ENCODE data around the gene SLC4A8. TPM values are rescaled to one million over a fixed set of nuclear protein-coding genes. Genes with fewer than 3 reads are reported as not detected.
A peak's percentile ranks its signal among the peaks of the same experiment; 100 is the strongest.

Gene SLC4A8
- total and polyA plus RNA-seq, 4 donors = 1.1 to 12.2 (median 3.0) TPM

- Histone ChIP-seq H3K9ac (ENCODE audit: insufficient read depth in 1 of 2, low read length in 2 of 2) (no peak overlapping the region), H3K9me3 (ENCODE audit: control insufficient read depth in 4 of 4, insufficient read depth in 3 of 4, low read length in 3 of 4) (no peaks in the 10 kb centered on the region), H3K4me1 (ENCODE audit: control insufficient read depth in 5 of 5, insufficient read depth in 5 of 5, low read length in 5 of 5) (peaks cover 0 to 27% (median 8%) of the 10 kb centered on the region in 5 donors), H3K36me3 (ENCODE audit: control insufficient read depth in 4 of 4, insufficient read depth in 4 of 4, low read length in 4 of 4) (no peaks in the 10 kb centered on the region), H3K4me3 (no peak overlapping the region), H3K27ac (ENCODE audit: low read depth in 1 of 2, low read length in 1 of 2) (no peak overlapping the region), H3K27me3 (ENCODE audit: control insufficient read depth in 3 of 3, insufficient read depth in 3 of 3, low read length in 2 of 3) (peaks cover 0 to 14% (median 13%) of the 10 kb centered on the region in 3 donors)
- no peak for TF ChIP-seq CTCF (IDR thresholded peaks at IDR 0.05; ENCODE audit: control extremely low read depth, extremely low read depth)
- DNase-seq = peak in 1 of 3 donors; percentile 27
- no peak for ATAC-seq (ENCODE audit: insufficient read depth, low FRiP score)
- whole genome bisulfite sequencing, 2 donors = 48 to 52% methylated on average over 22 of the region's 22 CpGs
Observed at GRCh38 chr12:51392556-51393237, 31.9 kb upstream of the SLC4A8 start.

GRCh38 chr12:51393676-51394545, 30.7 kb upstream of the SLC4A8 start:
- peaks cover 0 to 20% (median 7%) of the 10 kb centered on the region in 5 donors for H3K4me1 ChIP-seq (ENCODE audit: control insufficient read depth in 5 of 5, insufficient read depth in 5 of 5, low read length in 5 of 5)
- no peak for ATAC-seq (ENCODE audit: insufficient read depth, low FRiP score)
- H3K9me3 ChIP-seq (ENCODE audit: control insufficient read depth in 4 of 4, insufficient read depth in 3 of 4, low read length in 3 of 4) = no peaks in the 10 kb centered on the region
- no peak for DNase-seq
- peaks cover 0 to 14% (median 13%) of the 10 kb centered on the region in 3 donors for H3K27me3 ChIP-seq (ENCODE audit: control insufficient read depth in 3 of 3, insufficient read depth in 3 of 3, low read length in 2 of 3)
- no peaks in the 10 kb centered on the region for H3K36me3 ChIP-seq (ENCODE audit: control insufficient read depth in 4 of 4, insufficient read depth in 4 of 4, low read length in 4 of 4)
- H3K9ac ChIP-seq (ENCODE audit: insufficient read depth in 1 of 2, low read length in 2 of 2) = no peak overlapping the region
- no peak overlapping the region for H3K4me3 ChIP-seq
- H3K27ac ChIP-seq (ENCODE audit: low read depth in 1 of 2, low read length in 1 of 2) = peak overlapping the region in 1 of 2 donors; percentile 70
- WGBS, 2 donors = 67 to 71% methylated on average over 14 of the region's 14 CpGs
- no peak for TF ChIP-seq CTCF (IDR thresholded peaks at IDR 0.05; ENCODE audit: control extremely low read depth, extremely low read depth)

- TF ChIP-seq CTCF (IDR thresholded peaks at IDR 0.05; ENCODE audit: control extremely low read depth, extremely low read depth) = no peak
- Histone ChIP-seq H3K4me1 (ENCODE audit: control insufficient read depth in 5 of 5, insufficient read depth in 5 of 5, low read length in 5 of 5) (peaks cover 0 to 20% (median 3%) of the 10 kb centered on the region in 5 donors), H3K27me3 (ENCODE audit: control insufficient read depth in 3 of 3, insufficient read depth in 3 of 3, low read length in 2 of 3) (peaks cover 0 to 14% (median 13%) of the 10 kb centered on the region in 3 donors), H3K9ac (ENCODE audit: insufficient read depth in 1 of 2, low read length in 2 of 2) (no peak overlapping the region), H3K9me3 (ENCODE audit: control insufficient read depth in 4 of 4, insufficient read depth in 3 of 4, low read length in 3 of 4) (no peaks in the 10 kb centered on the region), H3K4me3 (no peak overlapping the region), H3K36me3 (ENCODE audit: control insufficient read depth in 4 of 4, insufficient read depth in 4 of 4, low read length in 4 of 4) (no peaks in the 10 kb centered on the region), H3K27ac (ENCODE audit: low read depth in 1 of 2, low read length in 1 of 2) (no peak overlapping the region)
- ATAC-seq (ENCODE audit: insufficient read depth, low FRiP score) (no peak), DNase-seq (no peak)
- 38 to 51% methylated on average over 8 of the region's 8 CpGs for WGBS, 2 donors
Observed at GRCh38 chr12:51395283-51396230, 29.1 kb upstream of the SLC4A8 start.

All from lung (tissue), 12 donors.